Mesenchymal stem cell (in vitro differentiated cells and primary cell): Measurements from ENCODE around the gene GPC3.

ENCODE experiments used
- DNase-seq: peaks from one replicate; pipeline ENCODE4 v3.0.0-alpha.2; 2013
- H2AFZ ChIP-seq: one replicate; pipeline ENCODE4 v1.6.1; 2013; ENCODE audit warnings: low read depth, mild to moderate bottlenecking, control low read depth, inconsistent platforms, low read length, moderate library complexity
- H2AK5ac ChIP-seq: 2 replicates; pipeline ENCODE4 v1.6.1; 2013; ENCODE audit warnings: low read length, moderate library complexity, mild to moderate bottlenecking, inconsistent platforms; ENCODE audit not compliant: severe bottlenecking
- H2BK120ac ChIP-seq: one replicate; pipeline ENCODE4 v1.6.1; 2013; ENCODE audit warnings: low read depth, mild to moderate bottlenecking, inconsistent platforms, low read length, moderate library complexity
- H2BK12ac ChIP-seq, 2 experiments: one replicate each; pipeline ENCODE4 v1.6.1; 2013; ENCODE audit warnings: inconsistent platforms in 2 of 2, low read length in 2 of 2, mild to moderate bottlenecking in 2 of 2, moderate library complexity in 2 of 2, control low read depth in 1 of 2
- H2BK15ac ChIP-seq: one replicate; pipeline ENCODE4 v1.6.1; 2013; ENCODE audit warnings: mild to moderate bottlenecking, low read depth, inconsistent platforms; ENCODE audit not compliant: poor library complexity, severe bottlenecking
- H2BK5ac ChIP-seq: 2 replicates; pipeline ENCODE4 v1.6.1; 2013; ENCODE audit warnings: low read depth, mild to moderate bottlenecking, low read length, control low read depth, inconsistent platforms; ENCODE audit not compliant: poor library complexity, severe bottlenecking
- H3K14ac ChIP-seq, 2 experiments: one replicate each; pipeline ENCODE4 v1.6.1; 2013; ENCODE audit warnings: inconsistent platforms in 2 of 2, low read length in 2 of 2, control low read depth in 1 of 2, mild to moderate bottlenecking in 1 of 2, moderate library complexity in 1 of 2
- H3K18ac ChIP-seq, 2 experiments: one replicate each; pipeline ENCODE4 v1.6.1; 2013; ENCODE audit warnings: inconsistent platforms in 2 of 2, low read length in 2 of 2, control low read depth in 1 of 2, low read depth in 1 of 2, mild to moderate bottlenecking in 1 of 2
- H3K23ac ChIP-seq, 2 experiments: one replicate each; pipeline ENCODE4 v1.6.1; 2013; ENCODE audit warnings: inconsistent platforms in 2 of 2, low read length in 2 of 2, mild to moderate bottlenecking in 2 of 2, moderate library complexity in 2 of 2, control low read depth in 1 of 2
- H3K27ac ChIP-seq: 2 replicates; pipeline ENCODE4 v1.5.1; 2013; ENCODE audit warnings: mild to moderate bottlenecking, moderate library complexity, low read length, control low read depth, inconsistent platforms; ENCODE audit not compliant: poor library complexity, severe bottlenecking
- H3K27me3 ChIP-seq, 2 experiments: 2 replicates each; pipeline versions ENCODE4 v1.6.1 to v1.7.0; 2013; ENCODE audit warnings: low read length in 2 of 2, mild to moderate bottlenecking in 2 of 2, moderate library complexity in 2 of 2, control low read depth in 1 of 2, inconsistent platforms in 1 of 2; ENCODE audit not compliant: control insufficient read depth in 1 of 2, insufficient read depth in 1 of 2
- H3K36me3 ChIP-seq, 2 experiments: 2 replicates each; pipeline versions ENCODE4 v1.6.1 to v1.7.0; 2013; ENCODE audit warnings: low read length in 2 of 2, control low read depth in 1 of 2, inconsistent platforms in 1 of 2, low read depth in 1 of 2, mild to moderate bottlenecking in 1 of 2; ENCODE audit not compliant: insufficient read depth in 2 of 2, control insufficient read depth in 1 of 2
- H3K4ac ChIP-seq, 2 experiments: one replicate each; pipeline ENCODE4 v1.6.1; 2013; ENCODE audit warnings: inconsistent platforms in 2 of 2, low read length in 2 of 2, mild to moderate bottlenecking in 2 of 2, moderate library complexity in 2 of 2, control low read depth in 1 of 2, low read depth in 1 of 2
- H3K4me1 ChIP-seq: 2 replicates; pipeline ENCODE4 v1.6.1; 2013; ENCODE audit warnings: low read depth, low read length, control low read depth; ENCODE audit not compliant: control insufficient read depth, insufficient read depth
- H3K4me2 ChIP-seq: 2 replicates; pipeline ENCODE4 v1.6.1; 2013; ENCODE audit warnings: low read length, mild to moderate bottlenecking, inconsistent platforms; ENCODE audit not compliant: poor library complexity, severe bottlenecking
- H3K4me3 ChIP-seq, 2 experiments: 2 replicates each; pipeline versions ENCODE4 v1.5.1 to v1.7.0; 2013; ENCODE audit warnings: low read length in 2 of 2, mild to moderate bottlenecking in 2 of 2, control low read depth in 1 of 2, low read depth in 1 of 2; ENCODE audit not compliant: insufficient read depth in 1 of 2
- H3K79me1 ChIP-seq: replicated peaks from 2 replicates; pipeline ENCODE4 v1.6.1; 2013; ENCODE audit warnings: mild to moderate bottlenecking, control low read depth, low read length, inconsistent platforms; ENCODE audit not compliant: poor library complexity, severe bottlenecking
- H3K9ac ChIP-seq: 2 replicates; pipeline ENCODE4 v1.7.0; 2013; ENCODE audit warnings: mild to moderate bottlenecking, low read length, moderate library complexity
- H3K9me3 ChIP-seq: 2 replicates; pipeline ENCODE4 v1.7.0; 2013; ENCODE audit warnings: mild to moderate bottlenecking, low read length; ENCODE audit not compliant: control insufficient read depth
- H4K8ac ChIP-seq: one replicate; pipeline ENCODE4 v1.6.1; 2013; ENCODE audit warnings: inconsistent platforms, mild to moderate bottlenecking, low read length, moderate library complexity
- H4K91ac ChIP-seq: one replicate; pipeline ENCODE4 v1.6.1; 2013; ENCODE audit warnings: mild to moderate bottlenecking, low read length, inconsistent platforms
- WGBS: methylation state at CpG from one replicate; pipeline ENCODE4 v1.1.7; 2013; ENCODE audit warnings: mixed read lengths; 5-methylcytosine and 5-hydroxymethylcytosine counted together

GPC3 gene

GRCh38 chrX:133918361-133918771 lies 67.0 kb downstream of the GPC3 start:
- no peak overlapping the region for H2AK5ac ChIP-seq
- no peaks in the 10 kb centered on the region for H3K9me3 ChIP-seq
- no peaks in the 10 kb centered on the region for H3K4me1 ChIP-seq
- no peak overlapping the region for H2BK15ac ChIP-seq
- no peak overlapping the region for H3K18ac ChIP-seq
- no peak overlapping the region for H3K14ac ChIP-seq
- DNase-seq = no peak
- WGBS = no CpG with 5 or more reads among the region's 3 CpGs
- H4K8ac ChIP-seq = no peak overlapping the region
- H3K4me2 ChIP-seq = no peak overlapping the region
- H3K4ac ChIP-seq = no peak overlapping the region
- no peak overlapping the region for H2BK12ac ChIP-seq
- no peaks in the 10 kb centered on the region for H3K79me1 ChIP-seq
- no peaks in the 10 kb centered on the region for H3K36me3 ChIP-seq
- H3K27ac ChIP-seq = no peak overlapping the region
- H3K9ac ChIP-seq = no peak overlapping the region
- H3K23ac ChIP-seq = no peak overlapping the region
- no peak overlapping the region for H2BK120ac ChIP-seq
- no peak overlapping the region for H4K91ac ChIP-seq
- no peak overlapping the region for H3K4me3 ChIP-seq
- H3K27me3 ChIP-seq = no peaks in the 10 kb centered on the region
- no peak overlapping the region for H2AFZ ChIP-seq
- H2BK5ac ChIP-seq = no peak overlapping the region

DNA sequence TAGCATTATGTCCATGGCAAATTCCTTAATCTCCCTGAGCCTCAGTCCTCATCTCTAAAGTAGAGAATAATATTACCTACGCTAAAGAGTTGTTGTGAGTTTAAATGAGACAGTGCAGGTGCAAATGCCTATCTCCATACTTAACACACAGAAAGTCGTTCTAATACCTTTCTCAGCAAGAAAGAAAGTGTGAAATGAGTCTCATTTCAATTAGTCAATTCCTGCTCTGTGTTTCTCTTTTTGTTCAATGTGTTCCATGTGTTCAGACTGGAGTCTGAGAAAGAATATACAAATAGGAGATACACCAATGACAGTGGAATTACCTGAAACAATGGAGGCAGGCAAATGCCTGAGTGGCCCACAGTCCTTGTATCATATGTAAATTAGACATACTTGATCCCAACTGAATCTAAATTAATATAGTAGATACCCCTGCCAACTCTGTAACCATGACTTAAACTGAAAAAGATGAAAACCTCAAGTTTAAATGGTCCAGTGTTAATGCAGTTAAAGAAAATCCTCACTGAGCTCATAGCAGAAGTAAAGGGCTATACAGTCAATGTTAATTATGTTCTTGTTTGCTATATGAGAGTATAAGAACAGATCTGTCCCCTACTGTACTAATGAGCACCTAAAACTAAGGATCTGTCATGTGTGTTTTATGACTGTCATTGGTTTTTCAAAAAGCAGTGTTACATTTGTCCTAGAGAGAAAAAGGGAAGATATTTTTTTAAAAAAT lies 68.2 kb downstream of the GPC3 start:
- no peak overlapping the region for H2BK5ac ChIP-seq
- no peak overlapping the region for H2BK12ac ChIP-seq
- H4K8ac ChIP-seq = no peak overlapping the region
- no peak for DNase-seq
- H3K14ac ChIP-seq = no peak overlapping the region
- no peak overlapping the region for H3K4ac ChIP-seq
- no peak overlapping the region for H4K91ac ChIP-seq
- H3K27me3 ChIP-seq = no peaks in the 10 kb centered on the region
- H3K27ac ChIP-seq = no peak overlapping the region
- no peak overlapping the region for H3K4me3 ChIP-seq
- H3K9me3 ChIP-seq = no peaks in the 10 kb centered on the region
- no peak overlapping the region for H2AFZ ChIP-seq
- no CpG with 5 or more reads among the region's 2 CpGs for WGBS
- H3K4me1 ChIP-seq = no peaks in the 10 kb centered on the region
- no peak overlapping the region for H2AK5ac ChIP-seq
- no peak overlapping the region for H3K23ac ChIP-seq
- H3K79me1 ChIP-seq = no peaks in the 10 kb centered on the region
- no peak overlapping the region for H2BK15ac ChIP-seq
- H2BK120ac ChIP-seq = no peak overlapping the region
- H3K36me3 ChIP-seq = no peaks in the 10 kb centered on the region
- H3K9ac ChIP-seq = no peak overlapping the region
- H3K18ac ChIP-seq = no peak overlapping the region
- no peak overlapping the region for H3K4me2 ChIP-seq

DNA sequence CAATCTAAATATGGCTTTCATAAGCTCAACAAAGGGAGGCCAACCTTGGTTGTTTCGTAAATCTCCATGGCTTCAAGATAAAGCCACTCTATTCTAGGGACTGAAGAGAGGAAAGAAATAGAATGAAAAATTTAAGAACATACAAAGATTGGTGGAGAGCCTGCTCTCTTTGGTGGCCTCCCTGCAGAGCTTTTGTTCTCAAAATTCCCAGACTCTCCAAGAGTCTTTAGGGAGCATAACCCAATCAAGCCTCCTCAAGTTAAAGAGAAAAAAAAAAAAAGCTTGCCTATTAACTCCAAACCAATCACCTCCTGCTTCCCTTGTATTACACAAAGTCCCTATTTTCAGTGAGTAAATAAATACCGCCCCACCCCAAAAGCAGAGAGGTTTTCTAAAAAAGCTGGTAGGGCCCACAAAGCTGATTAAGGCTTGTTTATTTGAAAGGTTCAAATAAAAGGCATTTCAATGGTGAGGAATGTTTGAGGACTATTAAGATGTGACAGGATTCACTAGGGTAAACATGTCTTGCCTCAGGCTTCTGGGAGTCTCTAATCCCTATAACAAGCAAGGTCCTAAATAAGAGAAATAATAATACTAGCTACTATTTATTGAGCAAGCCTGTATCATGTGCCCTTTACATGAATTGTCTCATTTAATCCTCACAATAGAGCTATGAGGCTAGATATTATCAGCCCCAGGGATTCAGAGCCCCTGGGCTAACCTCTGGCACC lies 71.6 kb downstream of the GPC3 start:
- H4K91ac ChIP-seq = no peak overlapping the region
- H2BK120ac ChIP-seq = no peak overlapping the region
- H3K79me1 ChIP-seq = no peaks in the 10 kb centered on the region
- no peak overlapping the region for H2BK12ac ChIP-seq
- 60% methylated on average over 1 of the region's 2 CpGs for WGBS
- no peak overlapping the region for H3K4me3 ChIP-seq
- H2AFZ ChIP-seq = no peak overlapping the region
- H3K4me2 ChIP-seq = no peak overlapping the region
- H3K23ac ChIP-seq = no peak overlapping the region
- no peak overlapping the region for H4K8ac ChIP-seq
- no peak for DNase-seq
- H3K36me3 ChIP-seq = no peaks in the 10 kb centered on the region
- no peaks in the 10 kb centered on the region for H3K9me3 ChIP-seq
- no peaks in the 10 kb centered on the region for H3K27me3 ChIP-seq
- H2AK5ac ChIP-seq = no peak overlapping the region
- no peak overlapping the region for H2BK15ac ChIP-seq
- H3K4ac ChIP-seq = no peak overlapping the region
- H2BK5ac ChIP-seq = no peak overlapping the region
- no peak overlapping the region for H3K18ac ChIP-seq
- H3K9ac ChIP-seq = no peak overlapping the region
- H3K4me1 ChIP-seq = no peaks in the 10 kb centered on the region
- H3K14ac ChIP-seq = no peak overlapping the region
- no peak overlapping the region for H3K27ac ChIP-seq

- Histone ChIP-seq H3K4me1 (no peaks in the 10 kb centered on the region), H2AK5ac (no peak overlapping the region), H3K79me1 (no peaks in the 10 kb centered on the region), H3K4me2 (no peak overlapping the region), H3K4me3 (no peak overlapping the region), H3K9ac (no peak overlapping the region), H3K23ac (no peak overlapping the region), H2BK12ac (no peak overlapping the region), H2BK5ac (no peak overlapping the region), H2AFZ (no peak overlapping the region), H3K4ac (no peak overlapping the region), H4K91ac (no peak overlapping the region), H4K8ac (no peak overlapping the region), H3K36me3 (no peaks in the 10 kb centered on the region), H3K9me3 (no peaks in the 10 kb centered on the region), H3K18ac (no peak overlapping the region), H2BK120ac (no peak overlapping the region), H3K14ac (no peak overlapping the region), H3K27ac (no peak overlapping the region), H3K27me3 (no peaks in the 10 kb centered on the region), H2BK15ac (no peak overlapping the region)
- 27% methylated on average over 1 of the region's 1 CpG for WGBS
- DNase-seq = no peak
Measured at GRCh38 chrX:133913009-133913408, 72.4 kb downstream of the GPC3 start.
